H9 (cell line): Measurements from ENCODE around the gene ADAMTS5. TPM values are rescaled to one million over a fixed set of nuclear protein-coding genes. Genes with fewer than 3 reads are reported as not detected.

Experiments used
- DNase-seq: peaks from one replicate; pipeline ENCODE4 v3.0.0-alpha.2; 2017
- H2AFZ ChIP-seq: one replicate; pipeline ENCODE4 v1.6.1; 2013; ENCODE audit warnings: mild to moderate bottlenecking, low read length, control low read depth, moderate library complexity
- H2AK5ac ChIP-seq: 2 replicates; pipeline ENCODE4 v1.6.1; 2013; ENCODE audit warnings: low read length, control low read depth, mixed read lengths; ENCODE audit not compliant: insufficient read length
- H2BK120ac ChIP-seq: one replicate; pipeline ENCODE4 v1.6.1; 2013; ENCODE audit warnings: low read depth, mild to moderate bottlenecking, low read length, control low read depth, inconsistent platforms; ENCODE audit not compliant: poor library complexity, severe bottlenecking
- H2BK12ac ChIP-seq: 2 replicates; pipeline ENCODE4 v1.6.1; 2013; ENCODE audit warnings: low read length, control low read depth, mixed read lengths, low read depth; ENCODE audit not compliant: insufficient read length
- H2BK15ac ChIP-seq: 2 replicates; pipeline ENCODE4 v1.6.1; 2013; ENCODE audit warnings: low read depth, low read length, control low read depth
- H2BK20ac ChIP-seq: one replicate; pipeline ENCODE4 v1.6.1; 2013; ENCODE audit warnings: low read depth, mild to moderate bottlenecking, low read length, control low read depth, inconsistent platforms; ENCODE audit not compliant: poor library complexity, severe bottlenecking
- H2BK5ac ChIP-seq: 2 replicates; pipeline ENCODE4 v1.6.1; 2013; ENCODE audit warnings: low read length, control low read depth, mixed read lengths; ENCODE audit not compliant: insufficient read length
- H3K14ac ChIP-seq: 2 replicates; pipeline ENCODE4 v1.6.1; 2013; ENCODE audit warnings: low read length, control low read depth; ENCODE audit not compliant: insufficient read depth
- H3K18ac ChIP-seq: 2 replicates; pipeline ENCODE4 v1.6.1; 2013; ENCODE audit warnings: low read depth, mild to moderate bottlenecking, mixed read lengths, low read length, control low read depth; ENCODE audit not compliant: insufficient read length
- H3K23ac ChIP-seq: 2 replicates; pipeline ENCODE4 v1.6.1; 2013; ENCODE audit warnings: low read length, control low read depth, mixed read lengths, low read depth; ENCODE audit not compliant: insufficient read length
- H3K23me2 ChIP-seq: 2 replicates; pipeline ENCODE4 v1.6.1; 2013; ENCODE audit warnings: low read depth, mild to moderate bottlenecking, mixed read lengths, low read length, control low read depth; ENCODE audit not compliant: insufficient read length, poor library complexity, severe bottlenecking
- H3K27ac ChIP-seq: 2 replicates; pipeline ENCODE4 v1.5.1; 2013; ENCODE audit warnings: low read length, control low read depth, mixed read lengths, low read depth; ENCODE audit not compliant: insufficient read length
- H3K27me3 ChIP-seq: 2 replicates; pipeline ENCODE4 v1.6.1; 2013; ENCODE audit warnings: low read length, control low read depth, inconsistent platforms; ENCODE audit not compliant: insufficient read depth
- H3K4ac ChIP-seq: 2 replicates; pipeline ENCODE4 v1.6.1; 2013; ENCODE audit warnings: low read depth, mild to moderate bottlenecking, control low read depth, inconsistent platforms, low read length, moderate library complexity
- H3K4me1 ChIP-seq: 2 replicates; pipeline ENCODE4 v1.6.1; 2013; ENCODE audit warnings: low read length, control low read depth, inconsistent platforms; ENCODE audit not compliant: insufficient read depth
- H3K4me2 ChIP-seq: 2 replicates; pipeline ENCODE4 v1.6.1; 2013; ENCODE audit warnings: low read length, control low read depth, mixed read lengths; ENCODE audit not compliant: insufficient read length, insufficient read depth
- H3K56ac ChIP-seq: 2 replicates; pipeline ENCODE4 v1.6.1; 2013; ENCODE audit warnings: low read depth, mild to moderate bottlenecking, mixed read lengths, low read length, control low read depth; ENCODE audit not compliant: insufficient read length
- H3K79me1 ChIP-seq: 2 replicates; pipeline ENCODE4 v1.6.1; 2013; ENCODE audit warnings: low read depth, mild to moderate bottlenecking, moderate library complexity, low read length, control low read depth, inconsistent platforms; ENCODE audit not compliant: insufficient read depth, poor library complexity, severe bottlenecking
- H3K79me2 ChIP-seq: 2 replicates; pipeline ENCODE4 v1.6.1; 2013; ENCODE audit warnings: low read length, control low read depth, inconsistent platforms; ENCODE audit not compliant: insufficient read depth
- H3K9ac ChIP-seq: 2 replicates; pipeline ENCODE4 v1.6.1; 2013; ENCODE audit warnings: low read length, control low read depth, mixed read lengths; ENCODE audit not compliant: insufficient read length; ENCODE audit errors: extremely low read depth
- H3K9me3 ChIP-seq: one replicate; pipeline ENCODE4 v1.6.1; 2013; ENCODE audit warnings: low read depth, low read length, inconsistent platforms; ENCODE audit not compliant: control insufficient read depth
- H3T11ph ChIP-seq: one replicate; pipeline ENCODE4 v1.6.1; 2013; ENCODE audit warnings: mild to moderate bottlenecking, low read length, control low read depth, inconsistent platforms
- H4K20me1 ChIP-seq: one replicate; pipeline ENCODE4 v1.6.1; 2013; ENCODE audit not compliant: control insufficient read depth, insufficient read length, insufficient read depth
- H4K5ac ChIP-seq: 2 replicates; pipeline ENCODE4 v1.6.1; 2013; ENCODE audit warnings: low read depth, mild to moderate bottlenecking, mixed read lengths, low read length, control low read depth; ENCODE audit not compliant: insufficient read length
- H4K8ac ChIP-seq: replicated peaks from 2 replicates; pipeline ENCODE4 v1.6.1; 2013; ENCODE audit warnings: low read length, control low read depth, mixed read lengths, low read depth; ENCODE audit not compliant: insufficient read length
- H4K91ac ChIP-seq: 2 replicates; pipeline ENCODE4 v1.6.1; 2013; ENCODE audit warnings: low read depth, mild to moderate bottlenecking, moderate library complexity, mixed read lengths, low read length, control low read depth; ENCODE audit not compliant: insufficient read length
- H3K27ac Mint-ChIP-seq, 3 experiments: 2 replicates in 2 of 3; 3 replicates in 1 of 3; pipeline ENCODE4 v1.8.0; 2020 to 2021; ENCODE audit warnings: mixed read lengths in 3 of 3, mild to moderate bottlenecking in 1 of 3, moderate library complexity in 1 of 3
- H3K27me3 Mint-ChIP-seq: 2 replicates; pipeline ENCODE4 v1.8.0; 2021; ENCODE audit warnings: low read depth, mild to moderate bottlenecking, moderate library complexity, mixed read lengths
- H3K36me3 Mint-ChIP-seq, 3 experiments: 2 replicates in 2 of 3; 3 replicates in 1 of 3; pipeline ENCODE4 v1.8.0; 2020 to 2021; ENCODE audit warnings: low read depth in 3 of 3, mixed read lengths in 3 of 3; ENCODE audit not compliant: insufficient read depth in 1 of 3
- H3K4me1 Mint-ChIP-seq, 2 experiments: 2 replicates each; pipeline ENCODE4 v1.8.0; 2020; ENCODE audit warnings: mixed read lengths in 2 of 2
- H3K4me3 Mint-ChIP-seq, 2 experiments: 2 replicates in 1 of 2; 3 replicates in 1 of 2; pipeline ENCODE4 v1.8.0; 2020 to 2021; ENCODE audit warnings: mild to moderate bottlenecking in 2 of 2, mixed read lengths in 2 of 2, moderate library complexity in 1 of 2
- H3K9me3 Mint-ChIP-seq, 2 experiments: 2 replicates in 1 of 2; 3 replicates in 1 of 2; pipeline ENCODE4 v1.8.0; 2020; ENCODE audit warnings: mild to moderate bottlenecking in 2 of 2, mixed read lengths in 2 of 2, moderate library complexity in 1 of 2
- WGBS: extraction: QIAGEN DNeasy Blood & Tissue Kit; methylation state at CpG from one replicate; pipeline ENCODE4 v1.1.7; 2013; ENCODE audit warnings: missing lambda C conversion rate, low lambda C conversion rate, mixed read lengths; ENCODE audit not compliant: insufficient read length; ENCODE audit errors: extremely low coverage; 5-methylcytosine and 5-hydroxymethylcytosine counted together
- total RNA-seq: library from RNA; stranded (reverse); gene quantifications from 2 replicates; pipeline ENCODE4 v1.2.1, GENCODE V29; 2021
- TF ChIP-seq, protein P1 (sequence below): fragments of 200-600 bp; sonication (generic); conservative IDR thresholded peaks from 3 replicates; pipeline ENCODE4 v1.8.0; 2021; ENCODE audit warnings: antibody characterized with exemption, mild to moderate bottlenecking

Gene ADAMTS5
- total RNA-seq, 1 experiment from 2014 or later = 0.90 TPM

DNA sequence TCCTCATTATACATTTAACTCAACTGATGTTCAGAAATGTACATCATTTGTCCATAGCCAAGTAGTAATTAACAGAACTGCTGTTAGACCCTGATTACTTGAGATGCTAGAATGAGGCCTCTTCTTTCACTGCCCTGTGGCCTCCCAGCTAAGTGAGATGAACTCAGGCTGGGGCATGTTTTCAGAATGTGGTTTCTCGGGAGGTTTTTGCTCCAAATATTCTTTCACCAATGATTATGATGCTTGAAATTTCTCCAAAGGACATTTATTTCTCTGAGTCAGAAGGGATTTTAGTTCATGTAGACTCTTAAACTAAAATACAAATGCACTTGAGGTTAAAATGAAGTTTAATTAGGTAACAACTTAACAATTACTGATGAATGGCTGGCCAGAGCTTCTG, 34.6 kb upstream of the ADAMTS5 start:
- H3K14ac ChIP-seq = no peak overlapping the region
- H3K4ac ChIP-seq = no peak overlapping the region
- H3K27me3 ChIP-seq = no peaks in the 10 kb centered on the region
- no peak overlapping the region for H3K18ac ChIP-seq
- H3K9me3 ChIP-seq = no peaks in the 10 kb centered on the region
- H4K8ac ChIP-seq = no peak overlapping the region
- no peak overlapping the region for H2BK120ac ChIP-seq
- no peak overlapping the region for H2BK20ac ChIP-seq
- no peak overlapping the region for H3K27ac ChIP-seq
- TF ChIP-seq, protein P1, sequence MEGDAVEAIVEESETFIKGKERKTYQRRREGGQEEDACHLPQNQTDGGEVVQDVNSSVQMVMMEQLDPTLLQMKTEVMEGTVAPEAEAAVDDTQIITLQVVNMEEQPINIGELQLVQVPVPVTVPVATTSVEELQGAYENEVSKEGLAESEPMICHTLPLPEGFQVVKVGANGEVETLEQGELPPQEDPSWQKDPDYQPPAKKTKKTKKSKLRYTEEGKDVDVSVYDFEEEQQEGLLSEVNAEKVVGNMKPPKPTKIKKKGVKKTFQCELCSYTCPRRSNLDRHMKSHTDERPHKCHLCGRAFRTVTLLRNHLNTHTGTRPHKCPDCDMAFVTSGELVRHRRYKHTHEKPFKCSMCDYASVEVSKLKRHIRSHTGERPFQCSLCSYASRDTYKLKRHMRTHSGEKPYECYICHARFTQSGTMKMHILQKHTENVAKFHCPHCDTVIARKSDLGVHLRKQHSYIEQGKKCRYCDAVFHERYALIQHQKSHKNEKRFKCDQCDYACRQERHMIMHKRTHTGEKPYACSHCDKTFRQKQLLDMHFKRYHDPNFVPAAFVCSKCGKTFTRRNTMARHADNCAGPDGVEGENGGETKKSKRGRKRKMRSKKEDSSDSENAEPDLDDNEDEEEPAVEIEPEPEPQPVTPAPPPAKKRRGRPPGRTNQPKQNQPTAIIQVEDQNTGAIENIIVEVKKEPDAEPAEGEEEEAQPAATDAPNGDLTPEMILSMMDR = no peak
- no peak overlapping the region for H2AK5ac ChIP-seq
- WGBS = no CpG with 5 or more reads among the region's 1 CpG
- no peak overlapping the region for H3K9ac ChIP-seq
- H3K27me3 Mint-ChIP-seq = no peaks in the 10 kb centered on the region
- no peaks in the 10 kb centered on the region for H3K36me3 Mint-ChIP-seq
- DNase-seq = no peak
- no peaks in the 10 kb centered on the region for H4K20me1 ChIP-seq
- no peak overlapping the region for H4K5ac ChIP-seq
- no peak overlapping the region for H2BK12ac ChIP-seq
- H3K4me1 ChIP-seq = no peaks in the 10 kb centered on the region
- no peak overlapping the region for H4K91ac ChIP-seq
- H2AFZ ChIP-seq = no peak overlapping the region
- no peaks in the 10 kb centered on the region for H3K9me3 Mint-ChIP-seq
- H3K4me3 Mint-ChIP-seq = no peak overlapping the region
- no peaks in the 10 kb centered on the region for H3K23me2 ChIP-seq
- H3K79me2 ChIP-seq = no peaks in the 10 kb centered on the region
- H3K27ac Mint-ChIP-seq = no peak overlapping the region
- peaks cover 0 to 3% of the 10 kb centered on the region in 2 experiments; a peak in 1 of 4 replicates for H3K4me1 Mint-ChIP-seq
- no peak overlapping the region for H3K23ac ChIP-seq
- no peak overlapping the region for H3K56ac ChIP-seq
- no peaks in the 10 kb centered on the region for H3K79me1 ChIP-seq
- H3K4me2 ChIP-seq = no peak overlapping the region
- H2BK15ac ChIP-seq = no peak overlapping the region
- no peak overlapping the region for H2BK5ac ChIP-seq
- H3T11ph ChIP-seq = no peak overlapping the region
